Stomach (tissue), 4 donors: ENCODE data around the gene SMYD3.

ENCODE experiments used
- POLR2A ChIP-seq, 4 donors: fragments of 450-650 bp; IDR thresholded peaks; one replicate each; pipeline ENCODE4 v1.6.1; 2016; ENCODE audit warnings: antibody characterized with exemption in 4 of 4, control low read depth in 2 of 4, mild to moderate bottlenecking in 1 of 4, moderate library complexity in 1 of 4
- TF ChIP-seq, protein P1 (sequence below), 7 experiments: fragments of 450-650 bp in 4 of 7; fragments of 200-600 bp in 3 of 7; sonication (generic) in 3 of 7; IDR thresholded peaks; one replicate each; pipeline ENCODE4 v1.5.1; 2016 to 2019; ENCODE audit warnings: antibody characterized with exemption in 7 of 7, control low read depth in 2 of 7, mild to moderate bottlenecking in 1 of 7

DNA sequence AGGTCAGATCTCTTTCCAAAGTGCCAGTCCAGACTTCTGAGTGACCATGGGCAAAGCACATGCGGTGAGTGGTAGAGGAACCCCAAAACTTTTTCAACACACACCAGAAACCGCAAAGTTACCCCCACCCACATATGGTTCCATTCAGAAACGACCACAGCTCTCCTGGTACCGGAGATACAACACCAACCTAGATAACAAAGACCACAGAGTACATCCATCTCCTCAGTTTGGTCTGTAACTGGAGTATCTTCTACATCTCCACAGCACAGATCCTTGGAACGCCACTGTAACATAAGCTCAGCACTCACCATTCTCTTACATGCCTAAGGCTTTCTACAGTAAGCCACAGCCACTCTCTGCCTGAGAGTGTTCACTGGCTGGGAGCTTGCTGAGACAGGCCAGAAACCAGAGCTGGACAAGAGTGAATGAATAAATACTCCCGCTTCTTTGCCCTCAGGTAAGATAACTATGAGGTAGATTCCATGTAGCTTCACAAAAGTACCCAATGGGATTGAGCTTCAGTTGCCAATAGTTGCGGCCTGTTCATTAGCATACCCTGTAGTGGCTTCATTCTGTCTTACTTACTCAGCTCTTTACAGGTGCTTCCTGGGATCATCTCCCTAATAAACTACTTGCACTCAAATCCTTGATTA is 81.8 kb downstream of the SMYD3 start:
- TF ChIP-seq, protein P1, sequence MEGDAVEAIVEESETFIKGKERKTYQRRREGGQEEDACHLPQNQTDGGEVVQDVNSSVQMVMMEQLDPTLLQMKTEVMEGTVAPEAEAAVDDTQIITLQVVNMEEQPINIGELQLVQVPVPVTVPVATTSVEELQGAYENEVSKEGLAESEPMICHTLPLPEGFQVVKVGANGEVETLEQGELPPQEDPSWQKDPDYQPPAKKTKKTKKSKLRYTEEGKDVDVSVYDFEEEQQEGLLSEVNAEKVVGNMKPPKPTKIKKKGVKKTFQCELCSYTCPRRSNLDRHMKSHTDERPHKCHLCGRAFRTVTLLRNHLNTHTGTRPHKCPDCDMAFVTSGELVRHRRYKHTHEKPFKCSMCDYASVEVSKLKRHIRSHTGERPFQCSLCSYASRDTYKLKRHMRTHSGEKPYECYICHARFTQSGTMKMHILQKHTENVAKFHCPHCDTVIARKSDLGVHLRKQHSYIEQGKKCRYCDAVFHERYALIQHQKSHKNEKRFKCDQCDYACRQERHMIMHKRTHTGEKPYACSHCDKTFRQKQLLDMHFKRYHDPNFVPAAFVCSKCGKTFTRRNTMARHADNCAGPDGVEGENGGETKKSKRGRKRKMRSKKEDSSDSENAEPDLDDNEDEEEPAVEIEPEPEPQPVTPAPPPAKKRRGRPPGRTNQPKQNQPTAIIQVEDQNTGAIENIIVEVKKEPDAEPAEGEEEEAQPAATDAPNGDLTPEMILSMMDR (IDR thresholded peaks at IDR 0.05), result no peak
- TF ChIP-seq POLR2A (IDR thresholded peaks at IDR 0.05), result no peak
